A549 (cell line): Measurements from ENCODE around the gene BTF3.

ENCODE experiments used
- CTCF ChIP-seq: fragments of >200 bp; sonication (Bioruptor Twin); formaldehyde crosslinking; IDR thresholded peaks from 3 replicates; pipeline ENCODE4 v1.5.1; 2016
- MAZ ChIP-seq: fragments of 150-350 bp; IDR thresholded peaks from 2 replicates; pipeline ENCODE4 v1.6.1; 2014; ENCODE audit warnings: antibody characterized with exemption, low read depth, low read length, borderline replicate concordance
- RAD21 ChIP-seq, 2 experiments: fragments of >200 bp in 1 of 2; sonication (Bioruptor Twin) in 1 of 2; formaldehyde crosslinking in 1 of 2; IDR thresholded peaks in 1 of 2; conservative IDR thresholded peaks in 1 of 2; 2 replicates in 1 of 2; 3 replicates in 1 of 2; pipeline ENCODE4 v1.6.1; 2012 to 2018; ENCODE audit warnings: inconsistent platforms in 1 of 2
- ZC3H11A ChIP-seq: fragments of 450-650 bp; IDR thresholded peaks from 2 replicates; pipeline ENCODE4 v1.6.1; 2014; ENCODE audit warnings: antibody characterized with exemption, mild to moderate bottlenecking
- TF ChIP-seq, protein P1 (sequence below): fragments of 450-650 bp; IDR thresholded peaks from 2 replicates; pipeline ENCODE4 v1.6.1; 2014; ENCODE audit warnings: antibody characterized with exemption
- TF ChIP-seq, protein P2 (sequence below): fragments of 200-600 bp; sonication (generic); IDR thresholded peaks from 2 replicates; pipeline ENCODE4 v1.6.1; 2016; ENCODE audit warnings: antibody characterized with exemption, mild to moderate bottlenecking, moderate library complexity

- TF ChIP-seq RAD21 (conservative IDR thresholded peaks at IDR 0.05 in 1 of 2, IDR thresholded peaks at IDR 0.05 in 1 of 2) (no peak), ZC3H11A (no peak), MAZ (no peak), CTCF (no peak)
- TF ChIP-seq, protein P1, sequence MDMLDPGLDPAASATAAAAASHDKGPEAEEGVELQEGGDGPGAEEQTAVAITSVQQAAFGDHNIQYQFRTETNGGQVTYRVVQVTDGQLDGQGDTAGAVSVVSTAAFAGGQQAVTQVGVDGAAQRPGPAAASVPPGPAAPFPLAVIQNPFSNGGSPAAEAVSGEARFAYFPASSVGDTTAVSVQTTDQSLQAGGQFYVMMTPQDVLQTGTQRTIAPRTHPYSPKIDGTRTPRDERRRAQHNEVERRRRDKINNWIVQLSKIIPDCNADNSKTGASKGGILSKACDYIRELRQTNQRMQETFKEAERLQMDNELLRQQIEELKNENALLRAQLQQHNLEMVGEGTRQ: no peak
- TF ChIP-seq, protein P2, sequence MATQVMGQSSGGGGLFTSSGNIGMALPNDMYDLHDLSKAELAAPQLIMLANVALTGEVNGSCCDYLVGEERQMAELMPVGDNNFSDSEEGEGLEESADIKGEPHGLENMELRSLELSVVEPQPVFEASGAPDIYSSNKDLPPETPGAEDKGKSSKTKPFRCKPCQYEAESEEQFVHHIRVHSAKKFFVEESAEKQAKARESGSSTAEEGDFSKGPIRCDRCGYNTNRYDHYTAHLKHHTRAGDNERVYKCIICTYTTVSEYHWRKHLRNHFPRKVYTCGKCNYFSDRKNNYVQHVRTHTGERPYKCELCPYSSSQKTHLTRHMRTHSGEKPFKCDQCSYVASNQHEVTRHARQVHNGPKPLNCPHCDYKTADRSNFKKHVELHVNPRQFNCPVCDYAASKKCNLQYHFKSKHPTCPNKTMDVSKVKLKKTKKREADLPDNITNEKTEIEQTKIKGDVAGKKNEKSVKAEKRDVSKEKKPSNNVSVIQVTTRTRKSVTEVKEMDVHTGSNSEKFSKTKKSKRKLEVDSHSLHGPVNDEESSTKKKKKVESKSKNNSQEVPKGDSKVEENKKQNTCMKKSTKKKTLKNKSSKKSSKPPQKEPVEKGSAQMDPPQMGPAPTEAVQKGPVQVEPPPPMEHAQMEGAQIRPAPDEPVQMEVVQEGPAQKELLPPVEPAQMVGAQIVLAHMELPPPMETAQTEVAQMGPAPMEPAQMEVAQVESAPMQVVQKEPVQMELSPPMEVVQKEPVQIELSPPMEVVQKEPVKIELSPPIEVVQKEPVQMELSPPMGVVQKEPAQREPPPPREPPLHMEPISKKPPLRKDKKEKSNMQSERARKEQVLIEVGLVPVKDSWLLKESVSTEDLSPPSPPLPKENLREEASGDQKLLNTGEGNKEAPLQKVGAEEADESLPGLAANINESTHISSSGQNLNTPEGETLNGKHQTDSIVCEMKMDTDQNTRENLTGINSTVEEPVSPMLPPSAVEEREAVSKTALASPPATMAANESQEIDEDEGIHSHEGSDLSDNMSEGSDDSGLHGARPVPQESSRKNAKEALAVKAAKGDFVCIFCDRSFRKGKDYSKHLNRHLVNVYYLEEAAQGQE: no peak
Measured at GRCh38 chr5:73490088-73490487, 8.2 kb upstream of the BTF3 start.
